GM19372 (cell line): Measurements from ENCODE around the gene SMG6.

Source experiments
- ATAC-seq: cut with Tn5 transposase; IDR thresholded peaks from one replicate; pipeline ENCODE4 v1.9.1; 2021; ENCODE audit warnings: mild to moderate bottlenecking, low read depth, moderate library complexity; ENCODE audit not compliant: unreplicated experiment

SMG6 gene

GRCh38 chr17:2064980-2065785 is 238.4 kb downstream of the SMG6 start:
- no peak for ATAC-seq

DNA sequence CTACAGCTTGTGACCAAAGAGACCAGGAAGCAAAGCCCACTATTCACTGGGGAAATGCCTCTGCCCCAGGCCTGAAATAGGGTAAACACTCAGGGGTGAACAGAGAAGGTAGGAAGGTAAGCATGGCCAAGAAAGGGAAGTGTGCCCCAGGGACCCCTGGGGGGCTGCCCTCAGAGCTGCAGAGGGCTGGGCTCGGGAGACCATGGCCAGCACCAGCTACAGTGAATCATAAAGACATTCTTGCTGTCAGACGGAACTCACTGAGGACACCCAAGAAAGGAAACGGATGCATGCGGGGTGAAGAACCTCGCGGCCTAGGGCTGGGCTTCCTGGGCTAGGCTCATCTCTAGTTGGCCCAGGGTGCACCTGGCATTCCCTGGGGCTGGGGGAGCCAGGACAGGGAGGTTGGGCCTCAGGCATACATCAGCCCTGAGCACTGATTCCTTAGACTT is 239.0 kb downstream of the SMG6 start:
- ATAC-seq = no peak

- no peak for ATAC-seq
Measured at GRCh38 chr17:2064147-2064489, 239.5 kb downstream of the SMG6 start.

DNA sequence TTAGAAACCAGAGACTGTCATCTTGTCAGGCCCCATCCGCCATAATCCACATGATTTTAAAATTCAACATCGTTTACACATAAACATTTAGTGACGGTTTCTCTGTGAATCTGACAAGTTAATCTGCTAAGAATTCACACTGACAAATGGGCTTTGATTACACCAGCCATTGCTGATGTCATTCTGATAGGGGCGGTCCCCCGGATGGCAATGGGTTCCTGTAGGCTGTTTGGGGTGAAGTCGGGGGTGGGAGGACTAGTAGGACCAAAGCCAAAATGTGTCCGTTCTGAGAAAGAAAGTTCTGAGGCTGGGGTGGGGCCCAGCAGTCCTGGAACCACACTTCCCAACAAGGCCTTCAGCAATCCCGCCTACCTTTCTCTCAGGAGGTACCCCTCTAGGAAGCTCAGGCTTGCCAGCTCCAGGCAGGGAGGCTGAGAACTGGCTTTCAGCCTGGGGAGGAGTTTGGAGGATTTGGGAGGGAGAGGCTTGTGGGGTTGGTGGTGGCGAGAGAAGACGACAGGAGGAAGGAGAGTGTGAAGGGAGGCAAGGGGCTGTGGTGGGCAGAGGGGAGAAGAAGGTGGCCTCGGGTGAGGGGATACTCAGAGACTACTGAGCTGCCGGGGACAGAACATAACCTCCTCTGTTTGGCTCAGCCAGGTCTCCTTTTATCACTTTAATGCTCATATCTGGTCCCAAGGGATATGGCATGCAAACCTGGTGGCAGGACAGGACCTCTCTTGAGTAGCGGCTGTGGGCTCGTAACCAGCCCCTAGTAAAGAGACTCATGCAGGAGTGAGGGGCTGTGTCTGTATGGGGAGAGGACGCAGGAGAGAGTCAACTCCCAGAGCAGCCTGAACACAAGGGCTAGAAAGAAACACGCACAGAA is 240.1 kb downstream of the SMG6 start:
- ATAC-seq = no peak

GRCh38 chr17:2062571-2063183 is 240.9 kb downstream of the SMG6 start:
- no peak for ATAC-seq

DNA sequence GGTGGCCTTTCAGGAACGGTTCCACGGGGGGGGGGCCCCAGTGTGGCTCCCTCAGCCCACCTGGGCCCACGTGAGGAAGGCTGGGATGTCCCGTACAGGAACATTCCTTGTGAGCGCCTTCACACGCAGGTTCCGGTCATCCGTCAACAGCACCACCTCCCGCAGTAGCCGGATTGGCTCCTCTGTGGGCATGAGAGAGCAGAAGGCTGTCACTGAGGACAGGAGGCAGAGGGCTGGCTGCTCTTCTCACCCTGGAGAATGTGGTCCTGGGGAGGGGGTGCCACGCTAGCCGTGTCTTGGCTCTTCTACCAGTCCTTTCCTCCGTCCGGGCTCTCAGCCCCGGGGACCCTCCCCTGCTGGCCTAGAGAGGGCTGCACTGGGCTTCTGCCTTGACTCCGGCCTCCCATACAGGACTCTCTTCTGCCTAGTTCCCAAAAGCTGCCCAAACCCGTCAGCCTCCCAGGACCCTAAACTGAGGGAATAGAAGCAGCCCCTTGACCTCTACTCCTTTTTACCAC is 242.1 kb downstream of the SMG6 start:
- ATAC-seq = no peak

DNA sequence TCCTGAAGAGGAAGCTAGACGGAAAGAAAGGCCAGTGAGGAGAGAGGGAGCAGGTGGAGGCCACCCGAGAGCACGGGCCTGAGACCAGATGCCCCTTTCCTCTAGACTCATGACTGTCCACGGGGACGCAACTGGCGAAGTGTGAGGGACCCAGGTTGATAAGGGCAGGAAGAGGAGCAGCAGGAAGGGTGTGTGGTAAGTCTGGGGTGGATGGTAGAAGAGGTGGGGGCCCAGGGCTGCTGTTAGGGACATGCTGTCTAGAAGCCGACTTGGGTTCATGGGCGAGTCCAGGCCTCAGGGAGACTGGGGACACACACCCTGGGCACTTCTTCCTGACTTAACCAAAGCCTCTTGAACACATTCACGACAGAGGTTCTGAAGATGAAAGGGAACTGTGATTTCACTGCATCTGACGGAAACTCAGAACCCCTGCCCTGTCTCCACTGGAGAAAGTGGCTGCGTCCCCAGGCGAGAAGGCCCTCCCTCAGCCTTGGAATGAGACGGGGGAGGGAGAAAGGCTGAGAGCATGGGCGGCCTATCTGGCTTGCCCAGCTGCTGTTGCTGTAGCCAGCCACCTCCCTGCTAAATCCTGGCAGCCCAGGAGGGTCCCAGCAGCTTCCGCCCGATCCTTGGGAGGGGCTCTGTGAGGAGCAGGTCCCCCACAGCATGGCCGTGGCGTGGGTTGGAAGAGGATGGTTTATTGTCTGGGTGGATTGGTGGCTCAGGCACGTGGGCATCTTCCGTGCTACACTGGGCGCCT is 242.7 kb downstream of the SMG6 start:
- ATAC-seq = no peak

DNA sequence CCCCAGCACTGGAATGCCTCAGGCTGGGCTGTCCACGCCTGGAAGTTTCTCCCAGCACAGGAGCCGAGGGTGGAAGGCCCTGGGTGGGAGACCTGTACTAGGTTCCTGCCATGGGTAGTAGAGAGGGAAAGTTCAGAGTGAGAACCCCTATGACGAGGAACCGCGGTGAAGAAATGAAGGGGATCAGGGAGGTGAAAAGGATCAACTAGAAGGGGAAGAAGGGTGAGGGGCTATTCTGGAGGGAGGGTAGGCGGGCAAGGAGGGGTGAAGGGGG is 243.3 kb downstream of the SMG6 start:
- ATAC-seq = no peak

DNA sequence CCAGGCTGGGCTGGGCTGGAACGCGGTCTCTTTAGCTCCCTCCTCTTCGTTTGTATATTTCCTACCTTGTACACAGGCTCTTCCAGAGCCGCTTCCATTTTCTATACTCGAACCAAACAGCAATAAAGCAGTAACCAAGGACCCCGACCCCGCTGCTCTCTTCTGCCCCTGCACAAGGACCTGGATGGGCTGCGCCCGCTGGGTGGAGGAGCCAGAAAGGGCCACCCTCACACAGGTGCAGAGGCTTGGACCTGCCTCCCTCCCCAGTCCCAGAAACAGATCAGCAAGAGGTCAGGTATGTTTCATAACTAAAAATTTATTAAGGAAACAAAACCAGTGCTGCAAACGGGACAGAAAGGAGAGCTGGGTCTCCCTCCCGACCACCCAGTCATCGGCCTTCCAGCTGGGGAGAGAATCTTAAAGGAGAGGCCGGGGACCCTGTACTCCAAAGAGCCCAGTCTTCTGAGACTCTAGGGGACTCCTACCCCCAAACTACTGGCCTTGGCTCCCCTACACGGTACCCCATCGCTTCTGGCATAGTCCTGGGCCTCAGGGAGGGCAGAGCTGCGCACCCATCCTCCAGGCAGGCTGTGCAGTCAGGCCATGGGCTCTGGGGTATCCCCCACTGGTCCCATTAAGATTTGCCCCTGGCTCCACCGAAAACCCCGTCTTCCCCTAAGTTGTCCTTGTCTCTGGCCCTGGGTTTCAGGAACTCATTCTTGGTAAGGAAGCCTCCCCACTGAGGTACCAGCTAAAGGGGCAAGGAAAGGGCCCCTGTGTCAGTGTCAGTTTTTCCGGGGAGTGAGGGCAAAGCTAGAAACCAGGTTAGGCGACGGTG is 243.8 kb downstream of the SMG6 start:
- ATAC-seq = no peak

DNA sequence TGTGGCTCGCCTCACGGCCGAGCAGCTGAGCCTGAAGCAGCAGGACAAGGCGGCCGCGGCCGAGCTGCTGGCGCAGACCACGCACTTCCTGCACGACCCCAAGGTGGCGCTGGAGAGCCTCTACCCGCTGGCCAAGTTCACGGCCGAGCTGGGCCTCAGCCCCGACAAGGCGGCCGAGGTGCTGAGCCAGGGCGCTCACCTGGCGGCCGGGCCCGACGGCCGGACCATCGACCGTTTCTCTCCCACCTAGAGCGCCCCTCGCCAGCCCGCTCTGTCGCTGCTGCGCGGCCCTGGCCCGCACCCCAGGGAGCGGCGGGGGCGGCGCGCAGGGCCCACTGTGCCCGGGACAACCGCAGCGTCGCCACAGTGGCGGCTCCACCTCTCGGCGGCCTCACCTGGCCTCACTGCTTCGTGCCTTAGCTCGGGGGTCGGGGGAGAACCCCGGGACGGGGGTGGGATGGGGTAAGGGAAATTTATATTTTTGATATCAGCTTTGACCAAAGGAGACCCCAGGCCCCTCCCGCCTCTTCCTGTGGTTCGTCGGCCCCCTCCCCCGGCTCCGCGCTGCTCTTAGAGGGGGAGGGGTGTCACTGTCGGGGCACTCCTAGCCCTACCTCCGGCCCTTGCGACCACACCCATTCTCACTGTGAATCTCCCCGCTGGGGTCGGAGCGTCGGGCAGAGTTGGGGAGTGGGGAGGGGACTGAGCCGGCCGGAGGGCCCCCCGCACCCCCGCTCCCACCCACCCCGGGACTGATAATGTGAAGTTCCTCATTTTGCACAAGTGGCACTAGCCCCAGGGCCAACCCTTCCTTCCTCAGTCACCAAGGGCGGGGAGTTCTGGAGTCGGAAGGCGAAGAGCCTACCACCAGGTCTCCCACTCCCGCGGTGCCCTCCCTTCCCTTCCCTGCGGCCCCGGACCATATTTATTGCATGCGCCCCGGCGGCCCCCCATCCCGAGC is 244.7 kb downstream of the SMG6 start:
- no peak for ATAC-seq

DNA sequence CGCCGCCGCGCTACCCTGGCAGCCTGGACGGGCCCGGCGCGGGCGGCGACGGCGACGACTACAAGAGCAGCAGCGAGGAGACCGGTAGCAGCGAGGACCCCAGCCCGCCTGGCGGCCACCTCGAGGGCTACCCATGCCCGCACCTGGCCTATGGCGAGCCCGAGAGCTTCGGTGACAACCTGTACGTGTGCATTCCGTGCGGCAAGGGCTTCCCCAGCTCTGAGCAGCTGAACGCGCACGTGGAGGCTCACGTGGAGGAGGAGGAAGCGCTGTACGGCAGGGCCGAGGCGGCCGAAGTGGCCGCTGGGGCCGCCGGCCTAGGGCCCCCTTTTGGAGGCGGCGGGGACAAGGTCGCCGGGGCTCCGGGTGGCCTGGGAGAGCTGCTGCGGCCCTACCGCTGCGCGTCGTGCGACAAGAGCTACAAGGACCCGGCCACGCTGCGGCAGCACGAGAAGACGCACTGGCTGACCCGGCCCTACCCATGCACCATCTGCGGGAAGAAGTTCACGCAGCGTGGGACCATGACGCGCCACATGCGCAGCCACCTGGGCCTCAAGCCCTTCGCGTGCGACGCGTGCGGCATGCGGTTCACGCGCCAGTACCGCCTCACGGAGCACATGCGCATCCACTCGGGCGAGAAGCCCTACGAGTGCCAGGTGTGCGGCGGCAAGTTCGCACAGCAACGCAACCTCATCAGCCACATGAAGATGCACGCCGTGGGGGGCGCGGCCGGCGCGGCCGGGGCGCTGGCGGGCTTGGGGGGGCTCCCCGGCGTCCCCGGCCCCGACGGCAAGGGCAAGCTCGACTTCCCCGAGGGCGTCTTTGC is 245.6 kb downstream of the SMG6 start:
- ATAC-seq = no peak

GRCh38 chr17:2057175-2057759 is 246.3 kb downstream of the SMG6 start:
- no peak for ATAC-seq

DNA sequence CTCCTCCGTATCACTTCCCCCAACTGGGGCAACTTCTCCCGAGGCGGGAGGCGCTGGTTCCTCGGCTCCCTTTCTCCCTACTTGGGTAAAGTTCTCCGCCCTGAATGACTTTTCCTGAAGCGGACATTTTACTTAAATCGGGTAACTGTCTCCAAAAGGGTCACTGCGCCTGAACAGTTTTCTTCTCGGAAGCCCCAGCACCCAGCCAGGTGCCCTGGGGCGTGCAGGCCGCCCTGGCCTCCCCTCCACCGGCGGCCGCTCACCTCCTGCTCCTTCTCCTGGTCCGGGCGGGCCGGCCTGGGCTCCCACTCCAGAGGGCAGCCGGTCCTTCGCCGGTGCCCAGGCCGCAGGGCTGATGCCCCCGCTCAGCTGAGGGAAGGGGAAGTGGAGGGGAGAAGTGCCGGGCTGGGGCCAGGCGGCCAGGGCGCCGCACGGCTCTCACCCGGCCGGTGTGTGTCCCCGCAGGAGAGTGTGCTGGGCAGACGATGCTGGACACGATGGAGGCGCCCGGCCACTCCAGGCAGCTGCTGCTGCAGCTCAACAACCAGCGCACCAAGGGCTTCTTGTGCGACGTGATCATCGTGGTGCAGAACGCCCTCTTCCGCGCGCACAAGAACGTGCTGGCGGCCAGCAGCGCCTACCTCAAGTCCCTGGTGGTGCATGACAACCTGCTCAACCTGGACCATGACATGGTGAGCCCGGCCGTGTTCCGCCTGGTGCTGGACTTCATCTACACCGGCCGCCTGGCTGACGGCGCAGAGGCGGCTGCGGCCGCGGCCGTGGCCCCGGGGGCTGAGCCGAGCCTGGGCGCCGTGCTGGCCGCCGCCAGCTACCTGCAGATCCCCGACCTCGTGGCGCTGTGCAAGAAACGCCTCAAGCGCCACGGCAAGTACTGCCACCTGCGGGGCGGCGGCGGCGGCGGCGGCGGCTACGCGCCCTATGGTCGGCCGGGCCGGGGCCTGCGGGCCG is 247.1 kb downstream of the SMG6 start:
- no peak for ATAC-seq

- ATAC-seq = no peak
Measured at GRCh38 chr17:2055292-2056205, 248.0 kb downstream of the SMG6 start.
